Measurements from ENCODE around the gene NKAPL.
A peak's percentile ranks its signal among the peaks of the same experiment; 100 is the strongest.

The NKAPL gene

DNA sequence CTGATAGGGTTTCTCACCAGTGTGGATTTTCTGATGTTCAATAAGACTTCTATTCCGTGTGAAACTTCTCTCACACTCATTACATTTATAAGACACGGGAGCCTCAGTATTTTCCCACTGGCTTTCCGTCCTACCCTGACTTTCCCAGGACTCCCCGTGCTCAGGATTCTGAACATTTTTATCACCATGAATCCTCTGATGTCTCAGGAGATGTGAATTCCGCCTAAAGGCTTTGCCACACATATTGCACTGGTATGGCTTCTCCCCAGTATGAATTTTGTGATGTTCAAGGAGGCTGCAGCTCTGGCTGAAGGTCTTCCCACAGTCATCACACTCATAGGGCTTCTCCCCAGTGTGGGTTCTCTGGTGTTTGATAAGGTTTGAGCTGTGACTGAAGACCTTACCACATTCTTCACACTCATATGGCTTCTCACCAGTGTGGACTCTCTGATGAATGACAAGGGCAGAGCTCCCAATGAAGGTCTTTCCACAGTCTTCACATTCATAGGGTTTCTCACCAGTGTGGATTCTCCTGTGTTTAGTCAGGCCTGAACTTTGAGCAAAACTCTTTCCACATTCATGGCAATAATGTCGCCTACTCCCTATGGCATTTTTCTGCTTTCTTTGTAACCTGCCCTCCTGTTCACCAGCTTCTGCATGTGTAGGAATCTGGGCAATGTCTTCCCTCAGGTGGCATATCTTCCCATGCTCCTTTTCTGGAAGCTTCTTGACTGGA lies 13.7 kb upstream of the NKAPL start:
- DNase-seq (ENCODE audit: low spot score) (no peak), ATAC-seq (ENCODE audit: low read depth) (no peak)
- Histone ChIP-seq H3K36me3 (ENCODE audit: low read depth) (peaks cover 40% of the 10 kb centered on the region), H3K4me1 (ENCODE audit: insufficient read depth, poor library complexity, severe bottlenecking) (no peaks in the 10 kb centered on the region), H3K27me3 (ENCODE audit: insufficient read depth, poor library complexity, severe bottlenecking) (no peaks in the 10 kb centered on the region), H3K27ac (ENCODE audit: poor library complexity, severe bottlenecking) (no peak overlapping the region), H3K9me3 (ENCODE audit: severe bottlenecking) (no peaks in the 10 kb centered on the region), H3K4me3 (ENCODE audit: severe bottlenecking) (no peak overlapping the region)
- TF ChIP-seq, protein P1, sequence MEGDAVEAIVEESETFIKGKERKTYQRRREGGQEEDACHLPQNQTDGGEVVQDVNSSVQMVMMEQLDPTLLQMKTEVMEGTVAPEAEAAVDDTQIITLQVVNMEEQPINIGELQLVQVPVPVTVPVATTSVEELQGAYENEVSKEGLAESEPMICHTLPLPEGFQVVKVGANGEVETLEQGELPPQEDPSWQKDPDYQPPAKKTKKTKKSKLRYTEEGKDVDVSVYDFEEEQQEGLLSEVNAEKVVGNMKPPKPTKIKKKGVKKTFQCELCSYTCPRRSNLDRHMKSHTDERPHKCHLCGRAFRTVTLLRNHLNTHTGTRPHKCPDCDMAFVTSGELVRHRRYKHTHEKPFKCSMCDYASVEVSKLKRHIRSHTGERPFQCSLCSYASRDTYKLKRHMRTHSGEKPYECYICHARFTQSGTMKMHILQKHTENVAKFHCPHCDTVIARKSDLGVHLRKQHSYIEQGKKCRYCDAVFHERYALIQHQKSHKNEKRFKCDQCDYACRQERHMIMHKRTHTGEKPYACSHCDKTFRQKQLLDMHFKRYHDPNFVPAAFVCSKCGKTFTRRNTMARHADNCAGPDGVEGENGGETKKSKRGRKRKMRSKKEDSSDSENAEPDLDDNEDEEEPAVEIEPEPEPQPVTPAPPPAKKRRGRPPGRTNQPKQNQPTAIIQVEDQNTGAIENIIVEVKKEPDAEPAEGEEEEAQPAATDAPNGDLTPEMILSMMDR (IDR thresholded peaks at IDR 0.05; ENCODE audit: poor library complexity, severe bottlenecking): no peak

DNA sequence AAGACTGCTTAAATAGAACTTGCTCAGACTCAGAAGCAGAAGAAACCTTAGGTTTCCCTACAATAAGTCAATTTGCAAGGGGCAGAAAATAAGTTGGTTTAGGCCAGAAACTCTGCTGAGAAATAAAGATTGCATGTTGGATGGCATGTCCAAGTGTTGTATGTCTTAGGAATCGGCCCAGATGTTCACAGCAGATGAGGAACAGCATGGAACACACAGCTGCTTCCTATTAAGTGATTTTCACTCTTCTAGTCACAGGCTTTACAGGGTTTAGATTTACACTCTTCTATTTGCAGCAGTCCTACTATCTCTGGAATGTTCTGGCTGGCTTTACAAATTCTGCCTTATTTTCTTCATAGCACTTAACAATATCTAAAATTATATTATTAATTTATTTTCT lies 10.2 kb upstream of the NKAPL start:
- no peak for ATAC-seq (ENCODE audit: low read depth)
- TF ChIP-seq, protein P1 (IDR thresholded peaks at IDR 0.05; ENCODE audit: poor library complexity, severe bottlenecking): no peak
- peaks cover 12% of the 10 kb centered on the region for H3K4me1 ChIP-seq (ENCODE audit: insufficient read depth, poor library complexity, severe bottlenecking)
- no peaks in the 10 kb centered on the region for H3K9me3 ChIP-seq (ENCODE audit: severe bottlenecking)
- no peak for DNase-seq (ENCODE audit: low spot score)
- H3K27ac ChIP-seq (ENCODE audit: poor library complexity, severe bottlenecking): no peak overlapping the region
- H3K4me3 ChIP-seq (ENCODE audit: severe bottlenecking): no peak overlapping the region
- peaks cover 45% of the 10 kb centered on the region for H3K36me3 ChIP-seq (ENCODE audit: low read depth)
- no peaks in the 10 kb centered on the region for H3K27me3 ChIP-seq (ENCODE audit: insufficient read depth, poor library complexity, severe bottlenecking)

DNA sequence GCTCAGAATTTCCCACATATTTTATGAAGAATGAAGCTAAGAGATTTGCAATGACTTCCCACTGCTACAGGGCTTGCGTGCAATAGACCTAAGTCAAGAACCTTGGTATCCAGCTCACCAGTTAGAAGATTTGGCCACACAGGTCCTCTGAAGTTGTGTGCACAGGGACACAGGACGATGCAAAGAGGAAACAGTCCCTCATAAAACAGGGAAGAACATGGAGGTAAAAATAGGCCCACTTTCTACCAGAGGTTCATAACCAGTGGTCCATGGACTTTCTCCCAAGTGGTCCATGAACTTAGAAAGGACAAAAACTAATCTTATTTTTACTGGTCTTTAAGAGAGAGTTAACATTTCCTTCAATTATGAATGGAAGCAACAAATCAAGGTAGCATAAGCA lies 8.3 kb upstream of the NKAPL start:
- TF ChIP-seq, protein P1 (IDR thresholded peaks at IDR 0.05; ENCODE audit: poor library complexity, severe bottlenecking): no peak
- DNase-seq (ENCODE audit: low spot score) (no peak), ATAC-seq (ENCODE audit: low read depth) (no peak)
- H3K4me3 ChIP-seq (ENCODE audit: severe bottlenecking): peak overlapping the region; percentile 68
- peaks cover 29% of the 10 kb centered on the region for H3K36me3 ChIP-seq (ENCODE audit: low read depth)
- no peaks in the 10 kb centered on the region for H3K9me3 ChIP-seq (ENCODE audit: severe bottlenecking)
- no peaks in the 10 kb centered on the region for H3K27me3 ChIP-seq (ENCODE audit: insufficient read depth, poor library complexity, severe bottlenecking)
- H3K4me1 ChIP-seq (ENCODE audit: insufficient read depth, poor library complexity, severe bottlenecking): peaks cover 12% of the 10 kb centered on the region
- H3K27ac ChIP-seq (ENCODE audit: poor library complexity, severe bottlenecking): no peak overlapping the region

- Histone ChIP-seq H3K36me3 (ENCODE audit: low read depth) (peaks cover 27% of the 10 kb centered on the region), H3K4me3 (ENCODE audit: severe bottlenecking) (peak overlapping the region; percentile 68), H3K9me3 (ENCODE audit: severe bottlenecking) (no peaks in the 10 kb centered on the region), H3K27ac (ENCODE audit: poor library complexity, severe bottlenecking) (peak overlapping the region; percentile 25), H3K4me1 (ENCODE audit: insufficient read depth, poor library complexity, severe bottlenecking) (peaks cover 12% of the 10 kb centered on the region), H3K27me3 (ENCODE audit: insufficient read depth, poor library complexity, severe bottlenecking) (no peaks in the 10 kb centered on the region)
- ATAC-seq (ENCODE audit: low read depth) (peak; percentile 55), DNase-seq (ENCODE audit: low spot score) (no peak)
- TF ChIP-seq, protein P1 (IDR thresholded peaks at IDR 0.05; ENCODE audit: poor library complexity, severe bottlenecking): no peak
Observed at GRCh38 chr6:28251661-28252008, 7.5 kb upstream of the NKAPL start.

Data from RWPE2 (cell line).